Type B pancreatic cell (in vitro differentiated cells): ENCODE measurements around the gene STARD5. TPM values are rescaled to one million over a fixed set of nuclear protein-coding genes. Genes with fewer than 3 reads are reported as not detected.
A peak's percentile ranks its signal among the peaks of the same experiment; 100 is the strongest.

Experiments
- DNase-seq: peaks from one replicate; pipeline ENCODE4 v3.0.0; 2021; ENCODE audit warnings: mixed read lengths; ENCODE audit not compliant: unreplicated experiment; ENCODE audit errors: extremely low spot score
- H3K27ac Mint-ChIP-seq: 2 replicates; pipeline ENCODE4 v1.8.0; 2021; ENCODE audit warnings: mild to moderate bottlenecking, mixed read lengths
- H3K27me3 Mint-ChIP-seq: 2 replicates; pipeline ENCODE4 v1.8.0; 2021; ENCODE audit warnings: mixed read lengths
- H3K36me3 Mint-ChIP-seq: 2 replicates; pipeline ENCODE4 v1.8.0; 2021; ENCODE audit warnings: mixed read lengths
- H3K4me1 Mint-ChIP-seq: one replicate; pipeline ENCODE4 v1.8.0; 2021; ENCODE audit warnings: mixed read lengths; ENCODE audit not compliant: unreplicated experiment
- H3K4me3 Mint-ChIP-seq: 2 replicates; pipeline ENCODE4 v1.8.0; 2021; ENCODE audit warnings: mild to moderate bottlenecking, mixed read lengths
- H3K9me3 Mint-ChIP-seq: 2 replicates; pipeline ENCODE4 v1.8.0; 2021; ENCODE audit warnings: mixed read lengths
- CTCF ChIP-seq: fragments of 200-600 bp; sonication (generic); conservative IDR thresholded peaks from 2 replicates; pipeline ENCODE4 v1.5.0; 2021; ENCODE audit warnings: antibody characterized with exemption, mild to moderate bottlenecking
- total RNA-seq: library from RNA; stranded (reverse); gene quantifications from 2 replicates; pipeline ENCODE4 v1.2.1, GENCODE V29; 2021; ENCODE audit warnings: low replicate concordance

The STARD5 gene
- total RNA-seq, 1 donor from 2014 or later = 7.8 TPM

- no peak for TF ChIP-seq CTCF
- Mint-ChIP-seq H3K4me1 (peaks cover 22% of the 10 kb centered on the region), H3K36me3 (peaks cover 4% of the 10 kb centered on the region), H3K27ac (no peak overlapping the region), H3K9me3 (no peaks in the 10 kb centered on the region), H3K27me3 (peaks cover 12% of the 10 kb centered on the region), H3K4me3 (no peak overlapping the region)
- DNase-seq = no peak
These were observed 2.7 kb upstream of the STARD5 start for GRCh38 chr15:81326466-81327212.

DNA sequence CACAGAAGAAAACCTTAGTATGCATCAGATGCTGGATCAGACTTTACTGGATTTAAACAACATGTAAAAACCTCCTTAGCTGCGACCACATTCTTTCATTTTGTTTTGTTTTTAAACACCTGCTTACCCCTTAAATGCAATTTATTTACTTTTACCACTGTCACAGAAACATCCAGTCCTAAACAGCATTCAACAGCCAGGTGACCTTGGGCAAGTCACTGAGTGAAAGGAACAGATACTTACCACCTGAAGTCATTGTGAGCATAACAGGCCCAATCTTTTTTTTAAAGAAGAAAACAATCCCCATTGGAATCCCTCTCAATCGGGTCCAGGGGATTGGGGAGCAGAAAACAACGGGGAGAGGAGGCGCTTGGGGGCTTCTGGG lies 390 bp downstream of the STARD5 start:
- peaks cover 13% of the 10 kb centered on the region for H3K36me3 Mint-ChIP-seq
- TF ChIP-seq CTCF = no peak
- H3K4me3 Mint-ChIP-seq = peak overlapping the region; percentile 100
- H3K4me1 Mint-ChIP-seq = peaks cover 18% of the 10 kb centered on the region
- no peak for DNase-seq
- H3K9me3 Mint-ChIP-seq = no peaks in the 10 kb centered on the region
- H3K27me3 Mint-ChIP-seq = peaks cover 7% of the 10 kb centered on the region
- H3K27ac Mint-ChIP-seq = peak overlapping the region; percentile 93

DNA sequence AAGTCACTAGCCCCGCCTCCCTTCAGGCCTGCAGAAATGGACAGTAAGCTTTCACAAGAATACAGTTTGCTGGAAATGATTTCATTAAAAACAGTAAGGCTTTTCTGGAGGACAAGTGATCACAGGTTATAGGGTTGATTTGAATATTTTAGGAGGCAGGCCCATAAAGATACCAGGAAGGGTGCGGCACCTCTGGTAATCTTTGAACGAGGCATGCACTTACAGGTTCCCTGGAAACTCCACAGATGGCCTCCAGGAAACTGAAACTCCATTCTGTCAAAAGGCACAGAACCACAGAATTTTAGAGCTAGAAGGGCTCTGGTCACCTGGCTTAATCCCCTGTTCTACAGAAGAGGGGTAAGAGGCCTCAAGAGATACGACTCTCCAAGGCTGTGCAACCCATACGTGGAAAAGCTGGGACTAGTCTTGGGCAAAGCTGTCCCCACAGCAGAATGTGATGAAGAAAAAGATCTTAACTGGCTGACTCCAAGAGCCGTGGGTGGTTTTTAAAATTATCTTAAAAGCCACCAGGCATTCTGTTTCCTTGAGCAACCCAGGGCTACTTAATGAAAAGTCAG lies 1.2 kb downstream of the STARD5 start:
- peaks cover 18% of the 10 kb centered on the region for H3K4me1 Mint-ChIP-seq
- no peak for TF ChIP-seq CTCF
- DNase-seq = no peak
- H3K4me3 Mint-ChIP-seq = peak overlapping the region; percentile 85
- peak overlapping the region; percentile 90 for H3K27ac Mint-ChIP-seq
- H3K36me3 Mint-ChIP-seq = peaks cover 13% of the 10 kb centered on the region
- H3K9me3 Mint-ChIP-seq = no peaks in the 10 kb centered on the region
- peaks cover 7% of the 10 kb centered on the region for H3K27me3 Mint-ChIP-seq

DNA sequence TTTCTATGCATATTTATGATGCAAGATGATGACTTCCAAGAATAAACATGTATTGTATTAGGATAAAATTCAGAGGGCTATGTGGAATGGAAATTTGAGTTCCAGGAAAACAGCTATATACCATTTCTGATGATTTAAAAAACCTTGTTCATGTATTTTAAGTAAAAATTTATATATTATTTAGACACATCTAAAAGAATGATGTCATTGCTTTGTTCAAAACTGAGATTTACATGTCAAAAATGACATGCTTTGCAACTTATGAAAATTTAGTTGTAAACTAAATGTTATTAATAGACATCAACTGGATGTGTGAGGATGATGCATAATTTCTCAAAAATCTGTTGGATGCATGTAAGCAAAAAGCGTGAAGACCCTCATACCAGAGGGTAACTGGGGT lies 2.3 kb downstream of the STARD5 start:
- peaks cover 13% of the 10 kb centered on the region for H3K36me3 Mint-ChIP-seq
- H3K4me1 Mint-ChIP-seq = peaks cover 18% of the 10 kb centered on the region
- no peak overlapping the region for H3K27ac Mint-ChIP-seq
- peak overlapping the region; percentile 85 for H3K4me3 Mint-ChIP-seq
- DNase-seq = no peak
- no peak for TF ChIP-seq CTCF
- no peaks in the 10 kb centered on the region for H3K9me3 Mint-ChIP-seq
- H3K27me3 Mint-ChIP-seq = peaks cover 7% of the 10 kb centered on the region

- Mint-ChIP-seq H3K36me3 (peaks cover 18% of the 10 kb centered on the region), H3K9me3 (no peaks in the 10 kb centered on the region), H3K4me1 (peaks cover 4% of the 10 kb centered on the region), H3K27ac (no peak overlapping the region), H3K27me3 (no peaks in the 10 kb centered on the region), H3K4me3 (no peak overlapping the region)
- no peak for TF ChIP-seq CTCF
- no peak for DNase-seq
These were observed 6.3 kb downstream of the STARD5 start for GRCh38 chr15:81317642-81318017.
